ENCODE measurements around the gene OSBPL2.

Gene OSBPL2

DNA sequence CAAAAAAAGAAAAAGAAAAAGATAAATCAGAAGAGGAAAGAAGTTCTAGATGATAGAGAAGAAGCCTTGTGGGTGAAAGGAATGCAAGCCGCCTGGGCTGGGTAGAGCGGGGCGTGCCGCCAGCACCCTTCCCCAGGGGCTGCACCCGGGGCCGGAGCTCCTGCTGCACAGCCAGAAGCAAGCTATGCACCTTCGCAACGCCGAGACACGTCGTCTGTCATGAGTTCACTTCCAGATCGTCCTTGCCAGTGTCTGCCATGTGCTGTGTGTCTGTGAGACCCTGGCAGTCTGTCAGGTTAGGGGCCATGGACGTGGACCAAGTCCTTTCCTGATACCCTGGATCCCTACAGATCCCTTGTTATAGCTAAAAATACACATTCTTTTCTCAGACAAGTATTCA is 38.9 kb downstream of the OSBPL2 start:
- TF ChIP-seq, protein P1, sequence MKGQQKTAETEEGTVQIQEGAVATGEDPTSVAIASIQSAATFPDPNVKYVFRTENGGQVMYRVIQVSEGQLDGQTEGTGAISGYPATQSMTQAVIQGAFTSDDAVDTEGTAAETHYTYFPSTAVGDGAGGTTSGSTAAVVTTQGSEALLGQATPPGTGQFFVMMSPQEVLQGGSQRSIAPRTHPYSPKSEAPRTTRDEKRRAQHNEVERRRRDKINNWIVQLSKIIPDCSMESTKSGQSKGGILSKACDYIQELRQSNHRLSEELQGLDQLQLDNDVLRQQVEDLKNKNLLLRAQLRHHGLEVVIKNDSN (IDR thresholded peaks at IDR 0.05): no peak
- TF ChIP-seq EP300 (IDR thresholded peaks at IDR 0.05; ENCODE audit: borderline replicate concordance): no peak
- TF ChIP-seq NFIC (IDR thresholded peaks at IDR 0.05): no peak
- TF ChIP-seq, protein P2, sequence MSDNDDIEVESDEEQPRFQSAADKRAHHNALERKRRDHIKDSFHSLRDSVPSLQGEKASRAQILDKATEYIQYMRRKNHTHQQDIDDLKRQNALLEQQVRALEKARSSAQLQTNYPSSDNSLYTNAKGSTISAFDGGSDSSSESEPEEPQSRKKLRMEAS (IDR thresholded peaks at IDR 0.05): no peak
- TF ChIP-seq TCF12 (IDR thresholded peaks at IDR 0.05; ENCODE audit: low read depth): no peak
- no peak for TF ChIP-seq CREB1 (IDR thresholded peaks at IDR 0.05; ENCODE audit: low read depth)
- TF ChIP-seq RAD21 (IDR thresholded peaks at IDR 0.05; ENCODE audit: low read depth): no peak
- TF ChIP-seq YY1 (IDR thresholded peaks at IDR 0.05; ENCODE audit: low read depth): no peak
- TF ChIP-seq TAF1 (IDR thresholded peaks at IDR 0.05; ENCODE audit: low read depth): no peak
- TF ChIP-seq, protein P3, sequence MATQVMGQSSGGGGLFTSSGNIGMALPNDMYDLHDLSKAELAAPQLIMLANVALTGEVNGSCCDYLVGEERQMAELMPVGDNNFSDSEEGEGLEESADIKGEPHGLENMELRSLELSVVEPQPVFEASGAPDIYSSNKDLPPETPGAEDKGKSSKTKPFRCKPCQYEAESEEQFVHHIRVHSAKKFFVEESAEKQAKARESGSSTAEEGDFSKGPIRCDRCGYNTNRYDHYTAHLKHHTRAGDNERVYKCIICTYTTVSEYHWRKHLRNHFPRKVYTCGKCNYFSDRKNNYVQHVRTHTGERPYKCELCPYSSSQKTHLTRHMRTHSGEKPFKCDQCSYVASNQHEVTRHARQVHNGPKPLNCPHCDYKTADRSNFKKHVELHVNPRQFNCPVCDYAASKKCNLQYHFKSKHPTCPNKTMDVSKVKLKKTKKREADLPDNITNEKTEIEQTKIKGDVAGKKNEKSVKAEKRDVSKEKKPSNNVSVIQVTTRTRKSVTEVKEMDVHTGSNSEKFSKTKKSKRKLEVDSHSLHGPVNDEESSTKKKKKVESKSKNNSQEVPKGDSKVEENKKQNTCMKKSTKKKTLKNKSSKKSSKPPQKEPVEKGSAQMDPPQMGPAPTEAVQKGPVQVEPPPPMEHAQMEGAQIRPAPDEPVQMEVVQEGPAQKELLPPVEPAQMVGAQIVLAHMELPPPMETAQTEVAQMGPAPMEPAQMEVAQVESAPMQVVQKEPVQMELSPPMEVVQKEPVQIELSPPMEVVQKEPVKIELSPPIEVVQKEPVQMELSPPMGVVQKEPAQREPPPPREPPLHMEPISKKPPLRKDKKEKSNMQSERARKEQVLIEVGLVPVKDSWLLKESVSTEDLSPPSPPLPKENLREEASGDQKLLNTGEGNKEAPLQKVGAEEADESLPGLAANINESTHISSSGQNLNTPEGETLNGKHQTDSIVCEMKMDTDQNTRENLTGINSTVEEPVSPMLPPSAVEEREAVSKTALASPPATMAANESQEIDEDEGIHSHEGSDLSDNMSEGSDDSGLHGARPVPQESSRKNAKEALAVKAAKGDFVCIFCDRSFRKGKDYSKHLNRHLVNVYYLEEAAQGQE (IDR thresholded peaks at IDR 0.05; ENCODE audit: low read depth): no peak
- no peak for TF ChIP-seq CEBPB (IDR thresholded peaks at IDR 0.05)
- no peak for TF ChIP-seq ZBTB7A (IDR thresholded peaks at IDR 0.05; ENCODE audit: low read depth)
- TF ChIP-seq FOXM1 (IDR thresholded peaks at IDR 0.05; ENCODE audit: borderline replicate concordance, low read depth): no peak
- TF ChIP-seq TEAD4 (IDR thresholded peaks at IDR 0.05): no peak
- TF ChIP-seq EGR1 (IDR thresholded peaks at IDR 0.05): no peak

DNA sequence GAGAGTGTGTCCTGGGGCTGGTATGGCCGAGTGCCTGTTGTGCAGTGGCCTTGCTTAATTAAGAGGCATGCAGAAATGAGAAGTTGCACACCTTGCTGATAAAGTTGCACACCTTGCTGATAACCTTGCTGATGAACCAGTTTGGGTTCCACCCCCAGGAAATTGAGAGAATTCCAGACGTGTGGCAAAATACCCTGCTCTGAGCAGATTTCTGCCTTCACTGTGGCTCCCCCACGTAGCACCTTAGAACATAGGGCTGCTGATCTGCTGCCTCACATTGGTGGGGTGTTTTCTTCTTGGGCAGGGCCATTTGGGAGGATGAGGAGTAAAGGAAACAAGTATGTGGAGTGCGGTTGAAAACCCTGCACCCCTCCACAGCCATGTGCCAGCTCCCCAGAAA is 42.0 kb downstream of the OSBPL2 start:
- TF ChIP-seq FOXM1 (IDR thresholded peaks at IDR 0.05; ENCODE audit: borderline replicate concordance, low read depth): no peak

DNA sequence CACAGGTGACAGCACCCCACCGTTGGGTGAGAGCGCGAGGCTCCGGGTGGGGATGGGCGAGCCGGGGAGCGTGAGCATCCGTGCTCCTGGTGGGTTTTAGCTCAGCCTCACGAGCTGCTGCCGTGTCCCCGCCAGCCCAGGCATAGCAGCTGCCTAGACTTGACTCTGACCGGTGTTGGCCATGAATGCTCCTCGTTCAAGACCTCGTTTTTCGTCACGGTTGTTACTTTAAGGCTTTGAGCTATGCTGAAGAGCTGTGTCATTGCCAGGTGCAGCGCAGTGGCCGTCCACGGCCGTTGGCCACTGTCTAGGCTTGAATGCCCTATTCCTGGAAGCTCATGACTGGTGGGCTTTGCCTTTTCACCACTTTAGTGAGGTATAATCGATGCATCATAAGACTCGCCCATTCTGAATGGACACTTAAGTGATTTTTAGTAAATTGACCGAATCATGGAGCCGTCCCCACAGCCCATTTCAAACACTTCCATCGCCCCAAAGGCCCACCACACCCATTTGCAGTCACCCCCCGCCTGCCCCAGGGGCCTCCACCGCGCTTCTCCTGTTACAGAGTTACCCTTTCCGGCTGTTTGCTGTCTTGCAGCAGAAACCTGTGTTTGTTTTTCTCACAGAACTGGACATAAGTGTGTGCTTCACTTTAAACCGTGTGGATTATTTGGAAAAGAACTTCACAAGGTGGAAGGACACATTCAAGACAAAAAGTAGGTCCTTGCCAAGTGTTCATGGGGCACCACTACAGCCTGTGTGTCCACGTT is 43.0 kb downstream of the OSBPL2 start:
- TF ChIP-seq TCF12 (IDR thresholded peaks at IDR 0.05; ENCODE audit: low read depth) (no peak), FOXM1 (IDR thresholded peaks at IDR 0.05; ENCODE audit: borderline replicate concordance, low read depth) (no peak), TAF1 (IDR thresholded peaks at IDR 0.05; ENCODE audit: low read depth) (no peak), CREB1 (IDR thresholded peaks at IDR 0.05; ENCODE audit: low read depth) (no peak), NFIC (IDR thresholded peaks at IDR 0.05) (no peak), EGR1 (IDR thresholded peaks at IDR 0.05) (no peak), EP300 (IDR thresholded peaks at IDR 0.05; ENCODE audit: borderline replicate concordance) (no peak), YY1 (IDR thresholded peaks at IDR 0.05; ENCODE audit: low read depth) (no peak), RAD21 (IDR thresholded peaks at IDR 0.05; ENCODE audit: low read depth) (no peak), CEBPB (IDR thresholded peaks at IDR 0.05) (no peak), TEAD4 (IDR thresholded peaks at IDR 0.05) (no peak)
- TF ChIP-seq, protein P1 (IDR thresholded peaks at IDR 0.05): no peak
- TF ChIP-seq, protein P3 (IDR thresholded peaks at IDR 0.05; ENCODE audit: low read depth): no peak

DNA sequence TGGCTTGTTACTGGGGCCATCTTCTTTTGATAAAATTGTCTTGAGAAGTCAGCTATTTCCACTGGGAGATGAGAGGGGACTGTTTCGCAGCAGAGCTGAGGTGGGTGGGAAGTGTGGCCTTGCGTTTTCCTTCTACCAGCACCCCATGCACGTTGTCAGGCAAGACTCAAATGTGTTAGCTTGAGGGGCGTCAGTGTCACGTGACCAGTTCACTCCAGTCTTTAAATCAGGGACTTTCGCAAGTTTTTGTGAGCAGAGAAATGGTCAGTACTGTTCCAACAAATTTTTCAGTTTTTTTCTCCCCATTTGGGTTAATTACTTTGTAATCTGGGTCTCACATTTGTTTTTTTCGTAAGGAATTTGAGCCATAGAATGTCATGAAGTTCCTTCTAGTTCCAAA is 43.8 kb downstream of the OSBPL2 start:
- TF ChIP-seq ZBTB7A (IDR thresholded peaks at IDR 0.05; ENCODE audit: low read depth): no peak
- TF ChIP-seq TAF1 (IDR thresholded peaks at IDR 0.05; ENCODE audit: low read depth): no peak
- TF ChIP-seq, protein P3 (IDR thresholded peaks at IDR 0.05; ENCODE audit: low read depth): no peak
- no peak for TF ChIP-seq CREB1 (IDR thresholded peaks at IDR 0.05; ENCODE audit: low read depth)
- no peak for TF ChIP-seq TEAD4 (IDR thresholded peaks at IDR 0.05)
- no peak for TF ChIP-seq EP300 (IDR thresholded peaks at IDR 0.05; ENCODE audit: borderline replicate concordance)
- no peak for TF ChIP-seq NFIC (IDR thresholded peaks at IDR 0.05)
- TF ChIP-seq YY1 (IDR thresholded peaks at IDR 0.05; ENCODE audit: low read depth): no peak
- no peak for TF ChIP-seq CEBPB (IDR thresholded peaks at IDR 0.05)
- no peak for TF ChIP-seq EGR1 (IDR thresholded peaks at IDR 0.05)
- no peak for TF ChIP-seq FOXM1 (IDR thresholded peaks at IDR 0.05; ENCODE audit: borderline replicate concordance, low read depth)
- TF ChIP-seq RAD21 (IDR thresholded peaks at IDR 0.05; ENCODE audit: low read depth): no peak

Data from Ishikawa (cell line).